Posterior cingulate gyrus (tissue), 11 donors: ENCODE results near the gene NUP107.

Experiments used
- DNase-seq, 10 donors: peaks; one replicate each; pipeline versions ENCODE4 v3.0.0 to v3.0.0-alpha.2; 2020 to 2021; ENCODE audit warnings: mixed read lengths in 3 of 10
- intact Hi-C: fragments of 100-400 bp; cut with DNase I; formaldehyde crosslinking; loops from one replicate; pipeline ENCODE4 v1.15.1; 2023

Gene NUP107

DNA sequence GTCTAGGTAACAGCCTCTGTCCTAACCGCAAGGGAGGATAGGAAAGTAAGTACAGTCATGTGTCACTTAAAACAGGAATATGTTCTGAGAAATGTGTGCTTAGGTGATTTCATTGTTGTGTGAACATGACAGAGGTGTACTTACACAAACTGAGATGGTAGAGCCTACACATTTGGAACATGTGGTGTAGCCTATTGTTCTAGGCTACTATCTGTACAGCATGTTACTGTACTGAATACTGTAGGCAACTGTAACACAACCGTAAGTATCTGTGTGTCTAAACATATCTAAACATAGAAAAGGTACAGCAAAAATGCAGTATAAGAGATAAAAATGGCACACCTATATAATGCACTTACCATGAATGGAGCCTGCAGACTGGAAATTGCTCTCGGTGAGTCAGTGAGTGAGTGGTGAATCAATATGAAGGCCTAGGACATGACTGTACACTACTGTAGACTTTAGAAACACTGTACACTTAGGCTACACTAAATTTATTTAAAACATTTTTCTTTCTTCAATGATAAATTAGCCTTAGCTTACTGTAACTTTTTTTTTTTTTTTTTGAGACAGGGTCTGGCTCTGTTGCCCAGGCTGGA, 108.0 kb downstream of the NUP107 start:
- DNase-seq = no peak
- intact Hi-C loops = no loop called here
